Mesenteric fat pad (tissue), 1 donor: ENCODE data around the gene THRAP3. TPM values are rescaled to one million over a fixed set of nuclear protein-coding genes. Genes with fewer than 3 reads are reported as not detected.
"Not testable (repeated sequence)": the region's sequence is repeated elsewhere in the genome, so short reads cannot be mapped to it uniquely, and the experiment has no call there.

Experiments
- DNase-seq: peaks from one replicate; pipeline ENCODE4 v3.0.0-alpha.2; 2020; ENCODE audit warnings: low spot score
- long read RNA-seq: library from polyadenylated mRNA; unstranded; transcript quantifications from one replicate; pipeline ENCODE4 v2.0.0, GENCODE V29; 2020
- total RNA-seq: library from RNA; stranded (reverse); fragmentation: NEBNext Ultra II Directional; extraction: Animal tissue kit (Norgen Biotek cat#: 25700); gene quantifications from one replicate; pipeline ENCODE4 v1.2.1, GENCODE V29; 2021
- donor health status: DM: yes; HTN: yes; CAD: no.

Gene THRAP3
- 94.3 TPM for total RNA-seq
- long read RNA-seq, partial matches to known transcripts: 311 of 361 reads
- long read RNA-seq, other reads (novel, unspliced or antisense): 50 of 361 reads

- peak; percentile 100 for DNase-seq
Measured at GRCh38 chr1:36223996-36224536, at the start of gene THRAP3. Gene THRAP3, plus strand, starts transcription at chr1:36224443. Its CDS starts 58,121 bp downstream, at chr1:36282564.

- no peak for DNase-seq
Measured at GRCh38 chr1:36174713-36175112, 49.5 kb upstream of the THRAP3 start.

GRCh38 chr1:36175137-36176095 is 48.8 kb upstream of the THRAP3 start:
- no peak for DNase-seq

- no peak for DNase-seq
Measured at GRCh38 chr1:36176106-36176949, 47.9 kb upstream of the THRAP3 start.

GRCh38 chr1:36177589-36178431 is 46.4 kb upstream of the THRAP3 start:
- DNase-seq: no peak

- no peak for DNase-seq
Measured at GRCh38 chr1:36178471-36179219, 45.6 kb upstream of the THRAP3 start.

GRCh38 chr1:36179220-36179600 is 45.0 kb upstream of the THRAP3 start:
- DNase-seq: no peak

- DNase-seq: no peak
Measured at GRCh38 chr1:36182734-36183133, 41.5 kb upstream of the THRAP3 start.

GRCh38 chr1:36183309-36183856 is 40.9 kb upstream of the THRAP3 start:
- DNase-seq: no peak

GRCh38 chr1:36187800-36188593 is 36.2 kb upstream of the THRAP3 start:
- DNase-seq: peak; percentile 91

- not testable (repeated sequence) for DNase-seq
Measured at GRCh38 chr1:36196805-36197204, 27.4 kb upstream of the THRAP3 start.

- no peak for DNase-seq
Measured at GRCh38 chr1:36198641-36199040, 25.6 kb upstream of the THRAP3 start.

- no peak for DNase-seq
Measured at GRCh38 chr1:36199934-36200741, 24.1 kb upstream of the THRAP3 start.

- DNase-seq: no peak
Measured at GRCh38 chr1:36203027-36203553, 21.2 kb upstream of the THRAP3 start.

- DNase-seq: no peak
Measured at GRCh38 chr1:36203554-36204346, 20.5 kb upstream of the THRAP3 start.

- DNase-seq: no peak
Measured at GRCh38 chr1:36204347-36204909, 19.8 kb upstream of the THRAP3 start.
